ENCODE measurements around the gene SMYD3. TPM values are rescaled to one million over a fixed set of nuclear protein-coding genes. Genes with fewer than 3 reads are reported as not detected.
A peak's percentile ranks its signal among the peaks of the same experiment; 100 is the strongest.

Gene SMYD3
- total RNA-seq, 3 donors from 2014 or later = 16.3 to 18.0 (median 16.4) TPM

GRCh38 chr1:246068217-246068512 is 438.9 kb downstream of the SMYD3 start:
- Histone ChIP-seq H3K36me3 (ENCODE audit: low read depth) (no peaks in the 10 kb centered on the region), H3K9me3 (no peaks in the 10 kb centered on the region), H3K4me1 (ENCODE audit: low read depth) (no peaks in the 10 kb centered on the region), H3K4me3 (no peak overlapping the region)
- intact Hi-C loops (cut with DNase I, micrococcal nuclease) = no loop called here
- DNase-seq (no peak), ATAC-seq (no peak)
- no peak for TF ChIP-seq CTCF (IDR thresholded peaks at IDR 0.05)

- DNase-seq = peak in 1 of 3 donors; percentile 12
Measured at GRCh38 chr1:246067432-246068216, 439.5 kb downstream of the SMYD3 start.

GRCh38 chr1:246066573-246066972 is 440.5 kb downstream of the SMYD3 start:
- no peaks in the 10 kb centered on the region for H3K4me1 ChIP-seq (ENCODE audit: low read depth)
- ATAC-seq (no peak), DNase-seq (no peak)
- H3K36me3 ChIP-seq (ENCODE audit: low read depth) = no peaks in the 10 kb centered on the region
- TF ChIP-seq CTCF (IDR thresholded peaks at IDR 0.05) = no peak
- H3K4me3 ChIP-seq = no peak overlapping the region
- intact Hi-C loops (cut with DNase I, micrococcal nuclease) = no loop called here
- H3K9me3 ChIP-seq = no peaks in the 10 kb centered on the region

More at GRCh38 chr1:246067432-246068216, 439.5 kb downstream of the SMYD3 start:
- intact Hi-C loops (cut with DNase I, micrococcal nuclease) = no loop called here
- Histone ChIP-seq H3K9me3 (no peaks in the 10 kb centered on the region), H3K4me3 (no peak overlapping the region), H3K36me3 (ENCODE audit: low read depth) (no peaks in the 10 kb centered on the region), H3K4me1 (ENCODE audit: low read depth) (no peaks in the 10 kb centered on the region)
- no peak for TF ChIP-seq CTCF (IDR thresholded peaks at IDR 0.05)
- ATAC-seq = peak; percentile 48

- DNase-seq (no peak), ATAC-seq (no peak)
- intact Hi-C loops (cut with DNase I, micrococcal nuclease) = no loop called here
- no peak for TF ChIP-seq CTCF (IDR thresholded peaks at IDR 0.05)
- Histone ChIP-seq H3K4me1 (ENCODE audit: low read depth) (no peaks in the 10 kb centered on the region), H3K36me3 (ENCODE audit: low read depth) (no peaks in the 10 kb centered on the region), H3K4me3 (no peak overlapping the region), H3K9me3 (no peaks in the 10 kb centered on the region)
Measured at GRCh38 chr1:246065592-246065991, 441.5 kb downstream of the SMYD3 start.

GRCh38 chr1:246064891-246065290 is 442.2 kb downstream of the SMYD3 start:
- H3K4me3 ChIP-seq = no peak overlapping the region
- intact Hi-C loops (cut with DNase I, micrococcal nuclease) = no loop called here
- H3K4me1 ChIP-seq (ENCODE audit: low read depth) = no peaks in the 10 kb centered on the region
- no peak for TF ChIP-seq CTCF (IDR thresholded peaks at IDR 0.05)
- no peak for ATAC-seq
- H3K9me3 ChIP-seq = no peaks in the 10 kb centered on the region
- DNase-seq = no peak
- H3K36me3 ChIP-seq (ENCODE audit: low read depth) = no peaks in the 10 kb centered on the region

All from mucosa of descending colon (tissue), 3 donors.